SK-N-MC (cell line): ENCODE measurements around the gene STX8.

Experiments used
- EZH2 ChIP-seq: fragments of 200-600 bp; sonication (generic); IDR thresholded peaks from one replicate; pipeline ENCODE4 v1.6.1; 2017; ENCODE audit warnings: antibody characterized with exemption
- POLR2AphosphoS5 ChIP-seq: IDR thresholded peaks from 2 replicates; pipeline ENCODE4 v1.6.1; 2012; ENCODE audit warnings: mild to moderate bottlenecking, low read depth, low read length, borderline replicate concordance

DNA sequence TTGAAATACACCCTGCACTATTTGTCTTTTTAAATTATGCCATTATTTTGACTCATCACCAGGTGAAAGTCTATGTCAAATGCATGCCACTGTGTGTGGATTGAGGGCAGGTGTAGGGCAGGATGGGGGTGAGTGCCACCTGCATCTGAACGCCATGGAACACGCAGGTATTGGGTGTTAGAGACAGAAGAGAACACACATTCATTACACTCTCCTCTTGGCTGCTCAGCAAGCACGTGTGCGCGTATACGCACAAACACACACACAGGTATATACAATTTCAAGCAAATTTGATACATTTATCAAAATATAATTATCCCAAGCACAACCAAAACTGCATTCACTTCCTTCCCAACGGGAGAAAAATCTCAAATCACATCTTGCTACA is 285.4 kb downstream of the STX8 start:
- TF ChIP-seq POLR2AphosphoS5, result no peak
- TF ChIP-seq EZH2, result no peak
